NCI-H146 (cell line): ENCODE measurements around the gene WASHC4.

Experiments
- DNase-seq: peaks from one replicate; lab custom pipeline; 2025; lab: John Stamatoyannopoulos, UW

WASHC4 gene

GRCh38 chr12:105209091-105209490 lies 101.6 kb downstream of the WASHC4 start:
- no peak for DNase-seq

GRCh38 chr12:105212438-105212837 lies 104.9 kb downstream of the WASHC4 start:
- no peak for DNase-seq

DNA sequence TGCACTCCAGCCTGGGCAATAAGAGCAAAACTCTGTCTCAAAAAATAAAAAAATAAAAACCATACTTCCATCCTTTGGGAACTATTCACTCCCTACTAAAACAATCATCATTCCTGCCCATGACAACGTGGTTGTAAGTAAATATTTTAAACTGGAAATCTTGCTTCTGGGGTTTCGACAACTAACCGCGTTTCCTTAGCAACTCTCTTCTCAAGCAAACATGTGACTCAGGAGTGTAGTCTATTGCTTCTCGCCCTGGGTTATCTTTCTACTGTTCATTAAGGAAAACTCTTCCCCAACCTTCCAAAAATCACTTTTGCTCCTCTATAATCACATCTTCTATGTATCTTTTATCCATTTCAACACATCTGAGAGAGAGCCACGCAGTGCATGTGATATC lies 106.6 kb downstream of the WASHC4 start:
- DNase-seq: no peak

DNA sequence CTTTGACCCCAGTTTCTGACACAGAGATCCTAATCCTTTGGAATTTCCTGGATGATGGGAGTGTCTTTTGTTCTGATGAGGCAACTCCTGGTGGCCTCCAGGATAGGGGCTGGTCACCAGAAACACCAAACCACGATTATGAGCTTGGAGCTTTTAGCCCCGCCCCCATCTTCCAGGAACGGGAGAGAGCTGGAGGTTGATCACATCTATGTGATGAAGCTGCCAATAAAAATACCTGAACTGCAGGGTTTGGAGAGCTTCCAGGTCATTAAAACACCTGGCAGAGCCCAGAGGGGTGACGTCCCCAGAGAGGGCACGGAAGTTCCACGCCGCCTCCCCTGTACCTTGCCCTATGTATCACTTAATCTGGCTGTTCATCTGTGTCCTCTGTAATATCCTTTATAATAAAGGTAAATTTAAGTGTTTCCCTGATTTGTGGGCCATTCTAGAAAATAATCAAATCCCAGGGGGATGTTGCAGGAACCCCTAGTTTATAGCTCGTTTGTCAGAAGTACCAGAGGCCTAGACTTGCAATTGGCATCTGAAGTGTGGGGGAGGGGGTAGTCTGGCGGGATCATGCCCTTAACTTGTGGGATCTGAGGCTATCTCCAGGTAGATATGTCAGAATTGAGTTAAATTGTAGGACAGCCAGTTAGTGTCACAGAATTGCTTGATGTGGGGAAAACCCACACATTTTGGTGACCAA lies 107.3 kb downstream of the WASHC4 start:
- no peak for DNase-seq

GRCh38 chr12:105218434-105218833 lies 110.9 kb downstream of the WASHC4 start:
- no peak for DNase-seq
